ENCODE data around the gene BCL11B.

BCL11B gene

DNA sequence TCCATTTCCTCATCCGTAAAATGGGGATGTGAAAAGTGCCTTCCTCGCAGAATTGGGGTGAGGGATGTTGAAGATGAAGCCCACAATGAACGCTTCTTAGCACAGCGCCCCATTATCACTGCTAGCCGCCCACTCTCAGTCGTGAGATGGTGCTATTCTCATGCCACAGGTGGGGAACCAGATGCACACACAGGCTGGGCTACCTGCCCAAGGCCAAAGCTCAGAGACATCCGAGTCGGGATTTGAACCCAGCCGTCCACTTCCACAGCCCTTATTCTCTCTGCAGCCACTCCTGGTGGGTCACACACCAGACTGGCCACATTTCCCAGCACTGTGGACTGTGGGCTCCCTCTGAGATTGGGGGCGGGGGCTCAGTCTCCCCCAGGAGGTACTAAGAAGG lies 55.8 kb downstream of the BCL11B start:
- DNase-seq: no peak

DNA sequence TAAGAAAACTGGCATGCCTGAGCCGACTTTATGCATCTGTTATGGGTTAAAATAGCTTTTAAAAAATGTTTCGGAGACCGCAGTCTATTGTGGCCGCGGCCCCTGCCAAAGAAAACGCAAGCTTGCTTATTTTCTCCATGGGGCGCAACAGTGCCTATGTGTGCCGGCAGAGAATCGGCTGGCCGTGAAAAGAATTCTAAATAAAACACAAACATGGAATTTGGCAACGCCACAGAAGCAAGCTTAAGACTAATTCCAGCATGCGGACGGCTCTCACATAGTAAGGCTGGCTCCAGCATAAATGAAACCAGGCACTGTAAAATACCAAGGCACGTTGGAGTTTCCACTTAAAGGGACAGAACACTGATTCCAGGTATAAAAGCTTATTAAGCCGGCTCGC lies 56.7 kb downstream of the BCL11B start:
- DNase-seq: no peak

DNA sequence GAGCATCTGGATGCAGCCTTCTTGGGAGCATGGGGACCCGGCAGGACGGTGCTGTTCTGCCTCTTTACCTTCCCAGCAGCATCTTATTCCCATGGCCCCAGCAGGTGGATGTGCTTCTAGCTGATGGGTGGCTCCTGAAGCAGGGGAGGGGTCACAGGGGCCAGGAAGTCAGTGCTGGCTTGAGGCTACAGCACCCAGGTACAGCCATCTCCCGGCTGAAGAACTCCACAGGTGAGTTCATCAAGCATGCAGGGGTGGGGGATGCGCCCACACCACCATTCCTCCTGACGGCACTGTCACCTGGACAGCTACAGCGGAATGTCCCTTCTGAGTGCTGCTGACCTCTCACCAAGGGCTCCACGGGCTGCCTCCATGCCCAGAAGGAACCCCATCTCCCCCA lies 57.3 kb downstream of the BCL11B start:
- no peak for DNase-seq

DNA sequence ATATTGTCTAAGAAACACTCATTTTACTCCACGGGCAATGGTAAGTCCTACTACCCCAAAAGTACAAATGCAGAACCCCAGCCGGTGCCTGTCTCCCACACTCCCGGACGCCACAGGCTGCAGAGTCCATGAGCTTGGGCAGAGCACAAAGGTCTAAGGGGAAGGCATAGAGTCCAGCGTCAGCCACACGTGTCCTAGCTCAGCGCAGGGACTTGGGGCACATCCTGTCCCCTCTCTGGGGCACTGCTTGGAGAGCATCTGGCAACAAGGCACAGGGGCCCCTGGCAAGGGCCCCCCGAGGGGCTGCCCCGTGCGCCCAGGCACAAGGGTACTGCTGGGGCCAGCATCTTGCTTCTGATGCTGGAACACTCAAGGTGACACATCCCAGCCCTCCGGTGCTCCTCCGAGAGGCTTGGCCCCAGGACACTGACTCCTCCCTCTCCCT lies 58.4 kb downstream of the BCL11B start:
- no peak for DNase-seq

DNA sequence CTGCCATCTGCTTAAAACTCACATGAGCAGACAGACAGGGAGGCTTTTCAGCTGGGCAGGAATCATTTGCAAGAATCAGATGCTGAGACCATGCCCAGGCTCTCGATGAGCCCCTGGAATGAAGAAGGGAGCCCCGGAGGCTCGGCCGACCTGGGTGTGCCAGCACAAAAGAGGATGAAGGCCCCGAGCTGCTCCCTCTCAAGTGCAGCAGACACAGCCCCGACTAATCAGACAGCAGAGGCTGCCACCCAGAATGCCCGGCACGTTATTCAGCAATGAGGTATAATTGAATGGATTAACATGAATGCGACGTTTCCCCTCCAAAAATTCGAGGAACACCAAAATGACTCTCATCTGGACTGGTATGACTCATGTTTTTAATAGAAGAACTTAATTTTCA lies 58.9 kb downstream of the BCL11B start:
- no peak for DNase-seq

DNA sequence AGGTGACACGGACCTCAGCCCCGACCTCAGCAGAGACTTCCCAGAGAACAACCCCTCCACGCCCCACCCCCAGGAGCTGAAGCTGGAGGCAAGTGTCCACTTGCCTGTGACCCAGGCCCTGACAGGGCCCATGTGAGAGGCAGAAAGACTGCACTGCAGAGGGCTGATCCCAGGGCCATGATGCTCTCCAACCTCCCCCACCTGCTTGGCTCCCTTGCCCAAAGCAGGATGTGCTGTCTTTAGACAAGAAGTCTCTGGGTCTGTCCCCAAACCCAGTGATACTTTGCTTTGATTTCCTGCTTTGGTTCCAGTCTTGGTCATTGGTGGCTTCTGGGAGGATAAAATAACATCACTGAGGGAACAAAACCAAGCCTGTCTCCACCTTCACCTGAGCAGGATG lies 59.4 kb downstream of the BCL11B start:
- no peak for DNase-seq

DNA sequence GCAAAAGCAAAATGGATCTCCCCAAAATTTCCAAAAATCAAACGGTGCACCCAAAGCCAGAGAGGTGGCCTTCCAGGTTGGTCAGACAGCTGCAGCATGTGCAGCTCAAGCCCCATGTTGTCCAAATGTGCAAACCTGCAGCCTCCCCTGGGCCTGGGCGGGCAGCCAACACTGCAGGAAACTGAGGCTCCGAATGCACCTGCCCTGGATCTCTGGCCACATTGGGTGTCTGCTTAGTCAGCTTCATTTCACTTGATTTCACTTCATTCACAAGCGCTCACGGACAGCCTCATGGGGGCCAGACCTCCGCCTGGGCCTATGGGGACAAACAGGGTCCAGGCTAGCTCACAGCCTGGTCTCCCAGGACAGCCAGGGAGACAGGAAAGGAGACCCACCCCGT lies 59.8 kb downstream of the BCL11B start:
- no peak for DNase-seq

DNA sequence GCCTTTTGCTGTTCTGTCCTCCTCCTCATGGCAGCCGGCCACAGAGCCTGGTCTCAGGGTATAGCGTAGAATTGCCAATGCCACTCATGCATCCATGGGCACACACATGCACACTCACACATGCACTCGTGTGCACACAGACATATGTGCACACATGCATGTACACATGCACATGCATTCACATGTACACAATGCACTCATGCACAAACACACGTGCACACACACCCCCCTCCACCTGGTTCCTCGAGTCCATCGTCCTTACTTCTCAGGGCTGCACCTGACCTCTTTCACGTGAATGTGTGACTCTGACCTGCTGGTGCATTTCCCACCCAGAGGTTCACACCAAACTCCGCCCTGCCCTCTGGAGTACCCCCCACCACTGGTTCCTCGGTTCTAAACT lies 60.6 kb downstream of the BCL11B start:
- DNase-seq: no peak

DNA sequence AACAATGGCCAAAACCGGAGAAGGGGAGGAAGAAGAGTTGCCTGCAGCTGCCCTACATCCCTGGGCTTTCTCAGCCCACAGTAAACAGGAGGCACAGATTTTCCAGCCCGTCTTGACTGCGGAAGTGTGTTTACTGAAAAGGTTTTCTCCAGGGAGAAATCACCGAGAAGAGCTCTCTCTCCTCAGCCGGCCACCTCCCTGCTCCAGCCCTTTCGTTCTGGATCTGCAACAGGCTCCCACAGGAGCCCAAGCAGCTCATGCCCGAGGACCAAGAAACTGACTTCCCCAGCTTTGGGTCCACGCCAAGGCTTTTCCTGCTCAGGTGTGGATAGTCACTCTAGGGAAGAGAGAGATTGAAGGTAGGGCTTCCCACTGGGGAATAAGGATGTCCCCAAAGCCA lies 61.7 kb downstream of the BCL11B start:
- no peak for DNase-seq

DNA sequence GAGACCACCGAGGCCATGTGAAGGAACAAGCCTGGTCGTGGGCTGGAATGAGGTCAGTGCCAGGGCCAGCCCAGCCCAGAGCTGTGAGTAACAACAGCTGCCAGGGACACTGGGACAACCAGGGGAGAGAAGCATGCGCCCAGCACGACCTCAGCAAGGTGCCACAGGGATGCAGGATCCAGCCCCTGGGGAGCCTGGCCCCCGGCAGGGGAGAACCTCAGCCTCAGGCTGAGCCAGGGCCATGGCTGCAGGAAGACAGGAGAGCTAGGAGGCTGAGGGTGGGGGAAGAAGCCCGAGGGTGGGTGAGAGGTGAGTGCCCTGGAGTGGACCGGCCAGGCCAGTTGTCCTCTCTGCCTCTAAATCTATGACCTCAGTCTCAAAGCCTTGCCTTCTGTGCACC lies 62.6 kb downstream of the BCL11B start:
- no peak for DNase-seq

DNA sequence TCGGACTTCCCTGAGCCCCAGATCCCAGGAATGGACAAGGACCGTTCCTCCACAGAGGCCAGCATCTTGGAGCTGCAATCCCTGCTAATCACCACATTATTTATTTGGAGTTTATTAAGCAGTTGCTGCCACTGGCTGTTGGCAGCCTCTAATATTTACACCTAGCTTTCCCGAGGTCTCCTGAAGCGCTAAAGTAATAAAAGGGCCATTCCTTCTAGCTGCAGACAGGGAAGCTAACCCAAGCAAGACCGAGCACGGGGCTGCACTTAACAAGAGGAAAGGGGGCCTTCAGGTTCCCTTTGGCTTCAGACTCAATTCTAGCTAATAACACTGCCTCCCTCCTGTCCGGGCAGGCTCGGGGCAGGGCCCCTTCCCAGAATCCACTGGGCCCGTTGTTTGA lies 63.7 kb downstream of the BCL11B start:
- no peak for DNase-seq

DNA sequence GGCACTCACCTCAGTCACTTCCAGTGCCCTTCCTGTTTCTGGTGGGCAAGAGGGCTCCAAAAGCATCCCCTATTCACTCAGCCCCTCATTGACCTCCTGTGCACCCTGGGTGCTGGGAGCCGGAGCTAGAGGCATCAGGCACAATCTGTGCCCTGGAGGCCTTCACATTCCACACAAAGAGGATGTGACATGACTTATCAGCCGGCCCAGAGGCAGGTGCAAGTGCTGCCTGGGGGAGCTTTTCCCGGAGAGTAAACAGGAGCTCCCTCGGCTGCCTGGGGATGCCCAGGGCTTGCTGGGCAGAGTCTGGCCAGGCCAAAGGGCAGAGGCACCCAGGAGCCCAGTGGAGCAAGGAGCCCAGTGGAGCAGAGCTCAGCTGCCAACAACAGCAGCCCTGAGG lies 64.5 kb downstream of the BCL11B start:
- DNase-seq: no peak

DNA sequence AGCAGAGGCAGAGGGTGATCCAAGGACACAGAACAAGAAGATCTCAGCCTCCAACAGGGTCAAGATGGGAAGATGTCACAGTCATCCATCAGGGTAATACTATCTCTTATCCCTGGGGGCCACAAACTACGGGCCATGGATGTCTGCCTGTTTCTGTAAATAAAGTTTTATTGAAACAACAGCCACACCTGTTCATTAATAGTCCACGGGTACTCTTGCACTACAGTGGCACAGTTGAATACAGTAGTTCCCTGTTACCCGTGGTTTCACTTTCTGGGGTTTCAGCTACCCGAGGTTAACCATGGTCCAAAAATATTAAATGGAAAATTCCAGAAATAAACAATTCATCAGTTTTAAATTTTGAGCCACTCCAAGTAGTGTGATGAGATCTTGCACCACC lies 65.9 kb downstream of the BCL11B start:
- DNase-seq: no peak

DNA sequence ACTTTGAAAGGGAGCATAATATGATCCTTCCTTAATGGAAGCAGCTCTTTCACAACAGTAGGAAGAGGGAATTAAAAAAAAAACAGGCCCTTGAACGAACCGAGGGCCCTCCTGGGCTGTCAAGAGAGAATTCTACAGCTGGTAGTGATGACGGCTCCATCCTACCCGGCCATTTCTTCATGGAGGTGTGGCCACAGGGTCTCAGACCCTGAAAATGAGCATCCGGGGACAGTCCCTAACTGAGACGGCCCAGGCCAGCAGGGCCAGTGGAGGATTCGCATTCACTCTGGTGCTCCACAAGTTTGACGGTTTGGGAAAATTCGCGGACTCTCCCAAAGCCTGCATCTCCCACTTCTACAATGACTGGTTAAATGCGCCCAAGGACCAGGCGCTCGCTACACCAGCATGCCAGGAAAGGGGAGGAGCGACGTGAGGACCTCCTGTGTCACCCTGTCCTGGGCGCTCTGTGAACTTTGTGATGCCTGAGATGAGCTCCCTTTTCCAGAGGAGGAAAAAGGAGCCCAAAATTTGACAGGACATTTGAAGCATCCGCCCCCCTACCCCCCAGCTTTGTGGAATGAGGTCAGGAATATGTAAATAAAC lies 66.8 kb downstream of the BCL11B start:
- DNase-seq: no peak

DNA sequence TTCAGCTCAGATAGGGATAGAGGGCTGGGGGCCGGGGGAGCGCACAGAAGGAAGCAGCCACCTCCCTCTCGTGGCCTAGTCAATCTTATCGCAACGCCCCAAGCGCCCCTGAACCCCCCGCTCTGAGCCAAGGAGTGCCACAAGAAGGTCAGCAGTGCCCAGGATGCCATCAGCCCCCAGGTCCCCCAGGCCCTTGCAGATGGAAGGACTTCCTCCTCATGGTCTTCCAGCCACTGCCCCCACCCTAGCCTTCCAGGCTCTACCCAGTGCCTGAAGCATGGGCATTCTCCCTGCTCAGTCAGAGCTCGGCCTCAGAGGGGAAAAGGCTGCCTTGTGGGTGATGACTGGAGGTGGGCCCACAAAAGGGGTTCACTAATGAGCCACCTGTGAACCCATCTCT lies 68.2 kb downstream of the BCL11B start:
- DNase-seq: no peak

DNA sequence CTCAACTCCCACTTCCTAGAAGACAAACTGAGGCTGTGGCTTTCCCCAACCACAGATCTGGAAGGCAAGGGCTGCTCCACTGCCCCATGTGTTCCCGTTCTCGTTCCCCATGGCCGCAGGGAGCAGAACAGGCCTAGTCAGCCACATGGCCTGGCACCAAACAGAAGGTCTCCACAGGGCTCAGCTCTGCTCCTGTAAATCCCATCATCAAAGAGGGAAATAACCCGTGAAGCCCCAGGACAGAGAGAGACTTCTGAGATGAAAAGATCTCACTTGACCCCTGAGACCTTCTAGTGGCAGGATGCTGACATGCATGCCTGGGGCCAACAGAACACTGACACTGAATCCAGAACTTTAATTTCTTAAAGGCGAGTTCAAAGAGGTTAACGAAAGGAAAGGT lies 68.9 kb downstream of the BCL11B start:
- no peak for DNase-seq

DNA sequence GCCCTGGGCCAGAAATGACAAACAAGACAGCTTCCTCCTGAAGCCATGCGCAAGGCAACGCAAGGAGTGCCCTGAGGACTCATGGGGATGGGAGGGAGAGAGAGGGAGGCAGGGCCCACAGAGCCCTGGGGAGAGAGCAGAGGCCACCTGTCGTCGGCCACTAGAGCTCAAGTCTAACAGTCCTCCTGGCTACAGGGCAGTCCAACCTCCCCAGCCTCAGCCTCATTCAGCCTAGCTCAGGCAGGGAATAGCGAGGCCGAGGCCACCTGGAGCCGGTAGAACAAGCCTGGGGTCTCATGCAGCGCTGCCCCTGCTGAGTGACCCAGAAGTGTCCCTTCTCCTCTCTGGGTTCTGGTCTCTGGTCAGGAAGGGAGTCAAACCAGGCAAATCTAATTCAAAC lies 69.5 kb downstream of the BCL11B start:
- DNase-seq: no peak

DNA sequence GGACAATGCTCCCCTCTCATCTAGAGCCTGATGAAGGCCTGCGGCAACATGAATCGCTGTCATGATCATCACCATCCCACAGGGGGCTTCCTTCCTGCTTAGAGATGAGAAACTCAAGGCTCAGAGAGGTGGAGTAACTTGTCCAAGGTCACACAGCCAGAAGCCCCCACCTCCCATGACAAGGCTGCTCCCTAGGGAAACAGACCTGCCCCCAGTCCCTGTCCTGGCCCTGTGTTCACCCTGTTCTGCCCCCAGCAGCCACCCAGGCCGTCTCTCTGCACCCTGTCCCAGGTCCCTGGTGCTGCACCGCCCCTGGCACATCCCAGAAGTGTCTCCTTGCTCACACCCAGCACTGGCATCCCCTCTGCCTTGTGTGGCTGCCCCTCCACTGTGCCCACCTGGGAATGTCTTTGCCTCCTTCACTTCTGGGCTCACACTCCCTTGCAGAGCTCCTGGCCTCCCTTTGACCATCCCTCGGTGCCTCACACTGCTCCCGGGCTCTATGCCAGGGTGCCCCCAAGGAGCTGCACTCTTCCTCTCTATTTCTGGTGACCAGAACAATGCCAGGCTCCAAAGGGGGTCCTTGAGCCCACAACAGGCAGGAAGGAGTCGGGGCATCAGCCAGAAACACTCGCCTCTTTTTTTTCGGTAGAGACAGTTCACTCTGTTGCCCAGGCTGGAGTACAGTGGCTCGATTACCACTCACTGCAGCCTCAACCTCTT lies 70.5 kb downstream of the BCL11B start:
- DNase-seq: no peak

DNA sequence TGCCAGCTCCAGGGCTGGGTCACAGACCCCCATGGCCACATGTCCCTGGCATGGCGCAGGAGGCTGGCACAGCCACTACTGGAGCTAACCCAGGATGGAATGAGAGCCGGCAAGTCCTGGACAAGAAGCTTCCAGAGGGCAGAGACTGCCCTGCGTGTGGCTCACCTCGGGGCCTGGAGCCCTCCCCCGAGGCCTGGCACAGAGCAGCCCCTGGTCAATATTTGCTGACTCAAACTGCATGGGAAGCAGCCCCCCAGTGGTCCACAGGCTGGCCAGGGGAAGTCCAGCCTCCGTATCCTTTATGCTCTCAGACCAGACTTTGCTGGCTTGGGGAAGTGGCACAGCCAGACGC lies 71.4 kb downstream of the BCL11B start:
- no peak for DNase-seq

DNA sequence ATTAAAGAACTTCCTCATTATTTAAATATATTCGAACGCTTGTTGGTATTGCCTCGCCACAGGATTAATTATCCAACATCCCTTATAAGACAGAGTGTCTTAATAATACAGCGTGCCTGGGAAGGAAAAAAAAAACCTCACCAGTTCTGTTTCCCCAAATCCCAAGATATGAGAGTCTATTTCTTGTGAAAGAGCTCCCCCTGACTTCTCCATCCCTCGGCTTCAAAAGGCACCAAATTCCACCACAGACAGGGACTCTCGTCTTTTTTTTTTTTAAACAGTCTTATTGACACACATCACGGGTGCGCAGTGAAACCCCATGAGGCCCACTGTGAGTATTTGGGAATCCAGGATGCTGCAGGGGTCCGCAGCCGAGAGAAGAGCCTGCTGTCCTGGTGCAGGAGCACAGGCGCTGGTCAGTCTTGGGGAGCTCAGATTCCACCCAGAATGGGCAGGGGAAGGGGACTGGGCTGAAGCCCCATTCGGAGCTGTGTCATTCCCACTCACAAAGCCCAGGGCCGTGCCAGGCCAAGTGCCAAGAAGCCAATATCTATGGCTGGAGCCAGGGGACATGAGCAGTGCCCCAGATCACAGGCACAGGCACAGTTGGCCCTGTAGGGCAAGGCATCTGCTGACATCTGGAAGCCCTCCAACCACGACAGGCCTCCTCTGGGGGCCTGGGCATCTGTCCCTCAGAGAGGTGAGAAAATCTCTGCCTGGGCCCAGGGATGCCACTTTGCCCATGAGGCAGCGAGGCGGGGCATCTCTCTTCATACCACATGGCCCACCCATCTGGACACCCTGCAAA lies 71.9 kb downstream of the BCL11B start:
- DNase-seq: no peak

DNA sequence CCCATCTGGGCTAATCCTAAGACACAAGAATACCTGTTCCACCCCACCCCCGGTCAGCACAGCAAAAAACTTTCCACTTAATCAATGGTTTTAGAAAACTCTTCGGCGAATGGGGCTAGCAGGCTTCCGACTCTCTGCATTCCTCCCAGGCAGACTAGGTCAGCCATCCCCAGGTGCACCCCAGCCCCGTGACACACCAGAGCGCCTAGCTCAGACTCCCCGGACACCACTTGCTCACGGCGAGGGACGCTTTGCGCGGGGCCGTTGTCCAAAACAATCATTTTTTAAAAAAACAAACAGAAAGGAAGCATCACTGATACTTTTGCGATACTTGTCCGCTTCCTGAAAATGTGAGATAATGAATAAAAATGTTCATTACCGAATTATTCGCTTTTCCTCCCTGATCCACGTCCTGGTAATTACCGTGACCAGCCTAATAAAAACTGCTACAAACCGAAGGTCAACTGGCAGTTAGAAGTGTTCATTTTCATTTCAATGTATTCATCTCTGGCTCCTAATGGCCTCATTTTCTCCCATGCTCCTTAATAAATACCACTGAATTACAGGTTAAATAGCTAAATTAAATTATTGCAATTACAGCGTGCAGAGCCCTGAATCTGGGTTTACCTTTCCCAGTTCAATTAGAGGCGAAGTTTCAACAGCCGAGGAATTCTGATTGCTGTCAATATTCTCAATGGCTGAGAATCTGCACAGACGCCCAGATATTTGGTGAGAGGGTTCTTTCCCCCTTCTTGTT lies 73.1 kb downstream of the BCL11B start:
- DNase-seq: no peak

DNA sequence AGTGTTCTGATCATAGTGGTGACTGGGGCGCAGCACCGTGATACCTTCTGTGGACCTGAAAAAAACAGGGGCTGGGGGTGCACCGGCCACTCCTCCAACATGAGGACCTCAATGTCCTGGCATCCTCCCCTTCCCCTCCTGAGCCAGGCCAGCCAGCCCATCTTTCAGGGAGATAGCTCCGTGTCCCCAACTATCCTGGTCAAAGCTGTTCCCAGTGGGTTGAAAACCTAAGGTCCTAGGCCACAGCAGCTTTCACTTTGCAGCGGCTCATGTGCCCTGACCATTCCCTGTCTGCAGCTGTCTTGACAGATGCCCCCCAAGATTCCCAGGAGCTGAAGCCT lies 75.7 kb downstream of the BCL11B start:
- DNase-seq: no peak

DNA sequence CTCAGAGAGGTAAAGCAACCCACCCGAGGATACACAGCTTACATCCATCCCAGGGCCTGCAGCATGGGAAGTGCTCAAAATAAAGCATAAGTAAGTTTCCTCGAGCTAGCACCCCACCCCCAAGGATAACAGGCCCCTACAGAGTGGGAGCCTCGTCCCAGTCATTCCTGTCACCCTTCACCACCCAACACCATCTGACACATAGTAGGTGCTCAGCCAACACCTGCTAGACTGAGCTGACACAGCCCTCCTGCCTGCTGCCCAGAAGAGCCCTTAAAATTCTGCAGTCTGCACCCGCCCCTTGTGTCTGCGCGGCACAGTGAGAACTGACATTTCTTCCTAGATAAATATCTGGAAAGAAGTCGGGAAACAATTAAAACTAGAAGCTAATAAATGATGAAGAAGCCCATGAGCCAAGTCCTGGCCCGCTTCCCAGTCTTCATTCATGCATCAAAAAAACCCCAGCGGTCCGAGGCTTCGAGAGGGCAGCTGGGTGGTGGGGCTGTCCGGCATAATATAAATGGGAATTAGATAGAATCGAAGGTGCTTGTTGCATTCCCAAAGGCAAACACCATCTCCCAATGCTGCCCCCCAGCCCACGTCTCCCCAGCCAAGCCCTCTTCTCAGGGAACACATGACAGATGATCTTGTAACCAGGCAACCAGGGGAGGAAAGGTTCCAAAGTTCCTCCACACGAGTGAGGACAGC lies 76.2 kb downstream of the BCL11B start:
- no peak for DNase-seq
